DMS153 treated with DMSO at 0.1 percent for 48 hours (cell line): Measurements from ENCODE around the gene PPFIA1.

Source experiments
- DNase-seq: peaks from one replicate; lab custom pipeline; 2025; ENCODE audit not compliant: unreplicated experiment; lab: John Stamatoyannopoulos, UW

The PPFIA1 gene

DNA sequence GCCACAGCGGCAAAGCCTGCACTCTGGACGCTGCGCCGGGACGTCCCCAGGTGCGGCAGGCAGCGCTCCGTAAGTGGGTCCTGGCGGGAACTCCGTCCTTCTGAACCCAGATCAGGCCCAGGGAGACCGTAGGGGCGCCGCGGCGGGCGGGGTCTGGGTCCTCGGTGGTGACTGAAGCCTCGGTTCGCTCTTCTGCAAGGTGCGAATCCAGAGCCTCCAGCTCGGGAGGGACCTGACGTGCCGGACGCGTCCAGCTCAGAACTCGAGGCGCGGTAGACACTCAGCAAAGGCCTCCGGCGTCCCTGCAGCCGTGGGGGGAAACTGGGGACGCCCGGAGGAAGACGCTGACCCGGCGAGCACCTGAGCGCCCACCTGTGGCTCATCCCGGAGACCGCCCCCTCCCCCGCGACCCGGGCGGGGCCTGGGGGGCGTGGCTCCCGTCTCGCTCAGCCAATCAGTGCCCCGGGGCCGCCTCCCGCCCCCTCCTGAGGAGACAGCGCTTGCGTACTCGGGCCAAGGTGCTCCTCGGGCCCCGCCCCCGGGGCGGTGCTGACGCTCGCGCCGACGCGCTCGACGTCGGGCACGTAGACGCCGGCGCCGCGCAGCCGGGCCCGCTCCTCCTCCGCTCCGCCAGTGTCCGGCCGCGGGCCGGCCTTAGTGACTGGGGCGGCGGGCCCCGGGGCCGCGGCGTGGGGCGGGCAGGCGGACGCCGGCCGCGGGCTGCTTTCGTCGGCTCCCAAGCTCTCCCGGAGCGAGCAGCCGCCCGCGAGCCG lies at the start of gene PPFIA1:
Gene PPFIA1, plus strand, starts transcription at position 587 of the 773 bp plus-strand sequence. CDS start 1,483 bp downstream, outside the sequence.
- peak; percentile 79 for DNase-seq

GRCh38 chr11:70220920-70221319 lies 49.6 kb upstream of the PPFIA1 start:
- DNase-seq, result no peak

GRCh38 chr11:70225681-70226177 lies 44.8 kb upstream of the PPFIA1 start:
- no peak for DNase-seq

DNA sequence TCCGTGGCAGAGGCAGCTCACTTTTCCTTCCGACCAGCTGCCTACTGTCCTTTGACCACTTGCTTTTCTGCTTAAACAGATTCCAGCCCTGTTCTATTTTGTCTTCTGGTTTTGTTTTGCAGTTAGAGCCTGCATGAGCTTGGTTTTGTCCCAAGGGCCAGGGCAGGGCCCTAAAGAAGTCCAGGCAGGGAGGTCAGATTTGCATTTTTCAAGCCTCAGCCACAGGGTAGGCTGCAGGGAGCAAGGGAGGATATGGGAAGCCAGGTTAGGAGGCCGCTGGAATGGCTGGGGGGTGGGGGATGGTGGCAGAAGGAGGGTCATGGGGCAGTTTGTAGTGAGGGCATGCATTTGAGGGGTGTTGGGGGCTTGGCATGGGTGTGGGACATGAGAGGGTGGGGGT lies 44.3 kb upstream of the PPFIA1 start:
- DNase-seq, result no peak

DNA sequence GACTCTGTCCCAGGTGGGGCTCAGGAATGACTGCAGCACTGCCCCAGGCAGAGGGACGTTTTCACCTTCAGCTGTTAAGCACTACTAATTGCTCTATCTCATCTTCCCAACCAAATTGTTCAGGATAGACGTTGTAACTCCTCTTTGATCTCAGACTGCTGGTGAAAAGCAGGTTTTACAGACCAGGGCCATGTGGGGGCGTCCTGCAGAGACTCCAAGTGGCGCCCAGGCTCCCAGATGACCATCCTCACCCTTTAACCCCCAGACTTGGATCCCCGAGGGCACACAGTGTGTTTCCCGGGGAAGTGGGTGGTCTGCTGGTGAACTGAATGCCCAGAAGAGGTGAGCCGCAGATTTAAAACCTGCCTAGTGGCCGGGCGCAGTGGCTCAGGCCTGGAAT lies 43.5 kb upstream of the PPFIA1 start:
- DNase-seq, result no peak

- no peak for DNase-seq
These were observed 40.8 kb upstream of the PPFIA1 start for GRCh38 chr11:70229737-70230136.

- DNase-seq, result no peak
These were observed 40.2 kb upstream of the PPFIA1 start for GRCh38 chr11:70230151-70230839.

- DNase-seq, result no peak
These were observed 39.4 kb upstream of the PPFIA1 start for GRCh38 chr11:70230840-70231710.

GRCh38 chr11:70233034-70233433 lies 37.5 kb upstream of the PPFIA1 start:
- no peak for DNase-seq

DNA sequence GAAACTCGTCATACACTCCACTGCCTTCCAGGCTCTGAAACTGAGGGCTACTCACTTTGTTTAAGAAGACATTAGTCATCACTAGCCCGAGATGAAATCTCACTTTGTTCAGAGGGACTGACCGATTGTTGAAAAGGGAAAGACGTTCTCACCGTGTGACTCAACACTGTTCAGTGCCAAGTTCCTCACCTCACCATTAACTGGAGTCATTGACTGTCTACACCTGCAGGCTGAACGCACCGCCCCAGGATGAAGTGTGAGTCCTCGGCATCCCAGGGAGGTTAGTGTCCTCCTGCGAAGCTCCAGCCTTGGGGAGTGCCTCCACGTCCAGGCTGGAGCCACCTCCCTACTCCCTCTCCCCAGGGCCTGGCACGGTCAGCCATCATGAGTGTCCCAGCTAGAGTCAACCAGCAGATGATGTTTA lies 37.0 kb upstream of the PPFIA1 start:
- no peak for DNase-seq

DNA sequence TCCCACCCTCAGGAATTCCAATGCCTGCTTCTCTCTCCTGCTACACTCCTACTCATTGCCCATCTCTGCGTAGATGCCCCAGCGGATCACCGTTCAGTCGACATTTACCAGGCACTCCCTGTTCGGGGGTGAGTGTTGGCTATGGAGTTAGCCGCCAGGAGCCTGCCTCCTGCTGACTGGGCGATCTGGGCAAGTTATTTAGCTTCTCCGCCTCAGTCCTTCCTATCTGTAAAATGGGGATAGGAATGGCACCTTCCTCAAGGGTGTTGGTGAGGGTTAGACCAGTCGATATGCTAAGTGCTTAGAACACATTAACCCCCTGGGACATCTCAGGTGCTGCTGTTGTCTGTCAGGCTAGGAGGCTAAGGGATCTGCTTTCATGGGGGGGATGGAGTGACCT lies 36.5 kb upstream of the PPFIA1 start:
- no peak for DNase-seq

GRCh38 chr11:70240337-70240736 lies 30.2 kb upstream of the PPFIA1 start:
- DNase-seq, result no peak

DNA sequence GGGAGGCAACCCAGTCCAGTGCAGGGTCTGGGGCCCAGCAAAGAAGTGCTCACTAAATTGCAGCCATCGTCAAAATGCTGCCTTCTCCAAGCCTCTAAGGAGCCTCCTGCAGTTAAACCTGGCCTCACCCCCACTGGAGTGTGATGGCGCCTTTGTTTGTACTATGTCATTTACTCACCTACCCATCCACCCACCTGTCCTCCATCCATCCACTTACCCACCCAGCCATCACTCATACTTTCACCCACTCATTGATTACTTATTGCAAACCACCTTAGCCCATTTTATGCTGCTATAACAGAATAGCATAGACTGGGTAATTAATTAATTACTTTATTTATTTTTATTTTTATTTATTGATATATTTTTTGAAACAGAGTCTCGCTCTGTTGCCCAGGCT lies 28.8 kb upstream of the PPFIA1 start:
- no peak for DNase-seq

DNA sequence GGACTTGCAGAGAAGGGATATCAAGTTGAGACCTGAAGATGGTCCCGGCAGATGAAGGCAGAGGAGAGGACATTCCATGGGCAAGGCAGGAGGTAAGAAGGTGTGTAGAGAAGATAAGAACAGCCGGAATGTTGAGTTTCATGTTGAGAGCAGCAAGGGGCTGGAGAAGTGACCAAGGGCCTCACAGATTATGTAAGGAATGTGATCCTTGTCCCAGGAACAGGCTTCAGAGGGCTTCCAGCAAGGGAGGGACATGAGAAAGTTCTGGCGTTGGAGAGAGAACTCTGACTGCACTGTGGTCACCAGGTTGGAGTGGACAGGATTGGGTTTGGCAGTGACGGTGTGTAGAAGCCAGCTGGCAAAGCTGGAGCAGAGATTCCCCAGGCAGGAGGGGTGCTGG lies 27.6 kb upstream of the PPFIA1 start:
- no peak for DNase-seq

DNA sequence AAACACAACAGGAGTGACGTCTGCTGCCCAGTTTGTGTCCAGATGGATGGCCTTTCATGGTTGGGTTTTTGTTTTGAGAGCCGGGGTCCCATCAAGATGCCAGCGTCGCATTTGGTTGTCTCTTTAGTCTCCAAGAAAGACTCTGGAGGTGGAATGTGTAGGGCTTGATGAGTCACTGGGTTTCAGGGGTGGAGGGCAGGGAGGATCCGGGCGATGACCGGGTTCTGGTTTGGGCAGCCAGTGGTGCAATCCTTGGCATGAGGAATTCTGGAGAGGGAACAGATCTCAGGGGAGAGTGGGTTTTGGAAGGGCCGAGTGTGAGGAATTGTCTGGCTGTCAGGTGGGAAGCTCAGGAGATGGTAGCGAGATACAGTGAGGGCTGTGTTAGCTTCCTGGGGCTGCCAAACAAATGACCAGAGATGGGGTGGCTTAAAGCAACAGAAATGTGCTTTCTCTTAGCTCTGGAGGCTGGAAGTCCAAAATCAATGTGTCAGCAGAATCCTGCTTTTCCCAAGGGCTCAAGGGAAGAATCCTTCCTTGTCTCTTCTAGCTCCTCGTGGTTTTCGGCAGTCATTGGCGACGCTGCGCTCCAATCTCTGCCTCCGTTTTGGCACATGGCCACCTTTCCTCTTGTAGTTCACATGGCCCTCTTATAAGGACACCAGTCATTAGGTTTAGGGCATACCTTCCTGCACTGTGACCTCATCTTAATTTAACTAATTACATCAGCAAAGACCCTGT lies 26.4 kb upstream of the PPFIA1 start:
- DNase-seq, result no peak

DNA sequence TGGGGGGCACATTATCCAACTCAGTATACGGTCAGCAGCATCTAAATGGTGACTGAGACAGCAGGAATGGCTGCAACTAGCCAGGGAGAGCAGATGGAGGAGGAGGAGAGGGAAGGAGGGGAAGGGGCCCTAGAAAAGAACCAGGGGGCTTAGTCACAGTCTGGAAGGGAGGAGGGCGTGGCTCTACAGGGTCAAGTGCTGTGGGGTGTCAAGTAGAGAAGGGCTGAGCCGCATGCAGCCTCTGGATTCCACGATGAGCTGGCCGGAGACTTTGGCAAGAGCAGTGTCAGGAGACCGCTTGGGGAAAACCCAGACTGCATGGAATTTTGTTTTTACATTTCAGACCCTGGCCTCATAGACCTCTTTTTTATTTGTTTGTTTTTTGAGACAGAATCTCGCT lies 25.8 kb upstream of the PPFIA1 start:
- no peak for DNase-seq

DNA sequence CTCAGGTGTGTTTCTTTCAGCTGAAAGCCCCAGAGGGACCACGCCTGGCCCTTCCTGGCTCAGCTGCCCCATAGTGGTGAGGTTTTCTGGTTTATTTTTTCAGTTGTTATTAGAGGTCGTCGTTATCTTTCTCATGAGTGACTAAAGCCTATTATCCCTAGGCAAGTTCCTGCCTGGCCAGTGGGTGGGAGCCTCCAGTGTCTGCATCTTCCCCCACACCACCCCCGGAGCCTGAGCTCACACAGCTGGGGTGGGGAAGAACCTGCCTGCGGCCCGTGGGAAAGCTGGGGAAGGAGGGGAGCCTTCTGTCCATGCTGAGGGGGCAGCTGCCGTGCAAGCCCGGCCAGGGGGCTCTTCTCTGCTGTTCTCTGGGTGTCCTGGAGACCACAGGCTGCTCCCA lies 24.3 kb upstream of the PPFIA1 start:
- no peak for DNase-seq

GRCh38 chr11:70247042-70247709 lies 23.3 kb upstream of the PPFIA1 start:
- no peak for DNase-seq

GRCh38 chr11:70247710-70248072 lies 22.8 kb upstream of the PPFIA1 start:
- DNase-seq, result no peak
